NCI-H2081 (cell line): ENCODE results near the gene PXYLP1.
"Not testable (repeated sequence)": the region's sequence is repeated elsewhere in the genome, so short reads cannot be mapped to it uniquely, and the experiment has no call there.

Source experiments
- DNase-seq, 2 experiments: peaks; one replicate each; lab custom pipeline; 2025; lab: John Stamatoyannopoulos, UW

The PXYLP1 gene

GRCh38 chr3:141231101-141231951 is at the start of gene PXYLP1:
PXYLP1 (plus strand) TSS chr3:141231825; CDS start chr3:141260176, 28,351 bp downstream.
- DNase-seq: peak; percentile 91 to 92

- no peak for DNase-seq
Measured at GRCh38 chr3:141183606-141184005, 48.0 kb upstream of the PXYLP1 start.

GRCh38 chr3:141184430-141184829 is 47.2 kb upstream of the PXYLP1 start:
- no peak for DNase-seq

GRCh38 chr3:141191097-141191749 is 40.4 kb upstream of the PXYLP1 start:
- no peak for DNase-seq

GRCh38 chr3:141192345-141192744 is 39.3 kb upstream of the PXYLP1 start:
- peak; percentile 96 to 98 for DNase-seq

GRCh38 chr3:141193066-141193830 is 38.4 kb upstream of the PXYLP1 start:
- no peak for DNase-seq

GRCh38 chr3:141201122-141201521 is 30.5 kb upstream of the PXYLP1 start:
- no peak for DNase-seq

- DNase-seq: no peak
Measured at GRCh38 chr3:141202682-141203081, 28.9 kb upstream of the PXYLP1 start.

GRCh38 chr3:141203866-141204265 is 27.8 kb upstream of the PXYLP1 start:
- no peak for DNase-seq

GRCh38 chr3:141204343-141204742 is 27.3 kb upstream of the PXYLP1 start:
- no peak for DNase-seq

GRCh38 chr3:141211306-141211705 is 20.3 kb upstream of the PXYLP1 start:
- not testable (repeated sequence) for DNase-seq

- DNase-seq: no peak
Measured at GRCh38 chr3:141212101-141212500, 19.5 kb upstream of the PXYLP1 start.

- no peak for DNase-seq
Measured at GRCh38 chr3:141212555-141212954, 19.1 kb upstream of the PXYLP1 start.

- DNase-seq: no peak
Measured at GRCh38 chr3:141216975-141217374, 14.7 kb upstream of the PXYLP1 start.

GRCh38 chr3:141217389-141217788 is 14.2 kb upstream of the PXYLP1 start:
- no peak for DNase-seq

GRCh38 chr3:141218162-141218835 is 13.3 kb upstream of the PXYLP1 start:
- no peak for DNase-seq

GRCh38 chr3:141218926-141219325 is 12.7 kb upstream of the PXYLP1 start:
- DNase-seq: no peak

- DNase-seq: no peak
Measured at GRCh38 chr3:141223673-141224166, 7.9 kb upstream of the PXYLP1 start.

GRCh38 chr3:141225939-141226338 is 5.7 kb upstream of the PXYLP1 start:
- no peak for DNase-seq

GRCh38 chr3:141227216-141227615 is 4.4 kb upstream of the PXYLP1 start:
- no peak for DNase-seq

- DNase-seq: no peak
Measured at GRCh38 chr3:141227752-141228151, 3.9 kb upstream of the PXYLP1 start.

GRCh38 chr3:141228395-141228794 is 3.2 kb upstream of the PXYLP1 start:
- DNase-seq: peak; percentile 45 to 81
